Measurements from ENCODE around the gene MPND. TPM values are rescaled to one million over a fixed set of nuclear protein-coding genes. Genes with fewer than 3 reads are reported as not detected.

The MPND gene
- total RNA-seq, 1 experiment from 2014 or later, result 24.3 TPM

GRCh38 chr19:4362831-4363545, 19.6 kb downstream of the MPND start:
- Histone ChIP-seq H3K79me2 (ENCODE audit: insufficient read depth, low read length) (peaks cover 13% of the 10 kb centered on the region; the same call in 1 of the 2 replicates), H3K36me3 (ENCODE audit: control insufficient read depth in 1 of 2, insufficient read depth in 2 of 2, low read length in 2 of 2) (peaks cover 5 to 11% of the 10 kb centered on the region in 2 experiments; a peak in 2 of 4 replicates), H3K9ac (ENCODE audit: low read length) (0 out of 2 replicates have a peak overlapping the region, but pooled peaks have one; percentile 11), H3K27ac (ENCODE audit: low read depth, low read length) (peak overlapping the region; percentile 43; the same call in 1 of the 2 replicates), H4K20me1 (ENCODE audit: insufficient read depth) (no peaks in the 10 kb centered on the region), H3K9me3 (ENCODE audit: control insufficient read depth in 1 of 2, insufficient read depth in 1 of 2, low read depth in 1 of 2, low read length in 2 of 2) (no peaks in the 10 kb centered on the region), H3K27me3 (ENCODE audit: insufficient read depth, low read length) (no peaks in the 10 kb centered on the region), H3K4me1 (ENCODE audit: control insufficient read depth in 1 of 2, insufficient read depth in 2 of 2, low read length in 2 of 2) (peaks cover 6 to 23% of the 10 kb centered on the region in 2 experiments; a peak in 3 of 4 replicates), H3K9me2 (ENCODE audit: insufficient read depth) (no peaks in the 10 kb centered on the region), H3K4me2 (ENCODE audit: low read length) (no peak overlapping the region), H2AFZ (ENCODE audit: low read depth, low read length, poor library complexity, severe bottlenecking) (no peak overlapping the region), H3K4me3 (replicated peaks in 1 of 2; ENCODE audit: low read depth in 1 of 2, low read length in 2 of 2) (no peak overlapping the region)
- BruUV-seq (replicated peaks), result no TSS peak
- ChIA-PET RAD21 (ENCODE audit: low non-redundant PET in 1 of 2, low total read pairs in 2 of 2, uncharacterized antibody in 2 of 2, unreplicated experiment in 2 of 2) (no interaction called here), CTCF (interaction anchor here (0.9 to 2.2 kb wide), 3 partner anchors 10 to 96 kb away, joined by 3 to 9 read pairs (median 6); no protein-coding TSS in a partner anchor), POLR2A (no interaction called here)
- DNase-seq (ENCODE audit: low read depth, low spot score) (no peak), ATAC-seq (peak; percentile 56)
- intact Hi-C loops (cut with micrococcal nuclease), result loop anchor here (5.0 kb wide), 1 partner anchor 39 kb away; the partner anchor contains the start of genes CHAF1A and SH3GL1
- TF ChIP-seq ZNF274 (IDR thresholded peaks at IDR 0.05; ENCODE audit: low read depth, low read length) (no peak), ELF1 (IDR thresholded peaks at IDR 0.05; ENCODE audit: borderline replicate concordance, low read depth) (no peak), FOSL1 (IDR thresholded peaks at IDR 0.05; ENCODE audit: low read depth) (no peak), POLR2AphosphoS5 (IDR thresholded peaks at IDR 0.05; ENCODE audit: low read depth, low read length) (no peak), CTCF (IDR thresholded peaks at IDR 0.05 in 2 of 3, conservative IDR thresholded peaks at IDR 0.05 in 1 of 3; ENCODE audit: borderline replicate concordance in 1 of 3, insufficient read depth in 1 of 3, low read depth in 2 of 3, low read length in 2 of 3) (peak; percentile 41 to 47 (median 46); a peak in 5 of 6 replicates), SRF (IDR thresholded peaks at IDR 0.05; ENCODE audit: low read depth) (no peak), EGR1 (IDR thresholded peaks at IDR 0.05; ENCODE audit: low read depth) (no peak), MAX (IDR thresholded peaks at IDR 0.05) (peak; percentile 68; the same call in 1 of the 2 replicates), EZH2 (IDR thresholded peaks at IDR 0.05) (no peak), ATF3 (IDR thresholded peaks at IDR 0.05) (no peak), CBX3 (IDR thresholded peaks at IDR 0.05; ENCODE audit: low read depth) (no peak), ZFX (IDR thresholded peaks at IDR 0.05) (no peak), SIN3A (IDR thresholded peaks at IDR 0.05; ENCODE audit: low read depth) (no peak), CEBPB (IDR thresholded peaks at IDR 0.05; ENCODE audit: low read depth) (no peak), JUND (IDR thresholded peaks at IDR 0.05) (no peak), EZH2phosphoT487 (IDR thresholded peaks at IDR 0.05; ENCODE audit: borderline replicate concordance) (no peak), REST (IDR thresholded peaks at IDR 0.05; ENCODE audit: low read depth) (no peak), ZBTB33 (IDR thresholded peaks at IDR 0.05; ENCODE audit: extremely low read depth, insufficient replicate concordance, low read length) (no peak), YY1 (IDR thresholded peaks at IDR 0.05; ENCODE audit: extremely low read depth, insufficient replicate concordance, low read depth, low read length) (no peak)
